SK-N-SH (cell line): Measurements from ENCODE around the gene GAS6. TPM values are rescaled to one million over a fixed set of nuclear protein-coding genes. Genes with fewer than 3 reads are reported as not detected.

Experiments
- CTCF ChIA-PET: fragments of 300-600, 350-600 bp; formaldehyde crosslinking; extraction: SDS; loops from one replicate; lab custom pipeline; 2021; lab: Yijun Ruan, JAX
- POLR2A ChIA-PET: fragments of 350-600 bp; sonication (Branson Sonifier 250); formaldehyde crosslinking; extraction: SDS; loops from one replicate; lab custom pipeline; 2020; ENCODE audit warnings: antibody characterized with exemption, inconsistent platforms; lab: Yijun Ruan, JAX
- DNase-seq: peaks from one replicate; pipeline ENCODE4 v3.0.0; 2012
- H2AFZ ChIP-seq: fragments of 200-600 bp; sonication (generic); 2 replicates; pipeline ENCODE4 v1.8.1; 2016; ENCODE audit warnings: antibody characterized with exemption, mild to moderate bottlenecking, low read depth
- H3F3A ChIP-seq: fragments of 200-600 bp; sonication (generic); replicated peaks from 2 replicates; pipeline ENCODE3; 2016; ENCODE audit warnings: antibody characterized with exemption, mild to moderate bottlenecking; ENCODE audit not compliant: insufficient read depth
- H3K27ac ChIP-seq, 2 experiments: fragments of 200-500 bp in 1 of 2; fragments of 200-600 bp in 1 of 2; sonication (Bioruptor generic) in 1 of 2; sonication (generic), shearing (Covaris generic) in 1 of 2; 2 replicates each; pipeline versions ENCODE4 v1.5.1 to v1.6.1; 2014 to 2016; ENCODE audit warnings: low read depth in 2 of 2, inconsistent platforms in 1 of 2, low read length in 1 of 2, mild to moderate bottlenecking in 1 of 2, mixed read lengths in 1 of 2
- H3K27me3 ChIP-seq: fragments of 200-600 bp; sonication (generic), shearing (Covaris generic); 2 replicates; pipeline ENCODE4 v1.6.1; 2016; ENCODE audit warnings: mixed run types; ENCODE audit not compliant: insufficient read depth
- H3K36me3 ChIP-seq, 2 experiments: fragments of 200-500 bp in 1 of 2; fragments of 200-600 bp in 1 of 2; sonication (Bioruptor generic) in 1 of 2; sonication (generic) in 1 of 2; replicated peaks in 1 of 2; 2 replicates each; pipeline versions ENCODE3 to v1.5.1; 2014 to 2016; ENCODE audit warnings: low read length in 1 of 2, mild to moderate bottlenecking in 1 of 2; ENCODE audit not compliant: insufficient read depth in 2 of 2, control insufficient read depth in 1 of 2
- H3K4me1 ChIP-seq, 2 experiments: fragments of 200-500 bp in 1 of 2; fragments of 200-600 bp in 1 of 2; sonication (Bioruptor generic) in 1 of 2; sonication (generic), shearing (Covaris generic) in 1 of 2; 2 replicates each; pipeline versions ENCODE4 v1.5.1 to v1.6.1; 2014 to 2016; ENCODE audit warnings: low read depth in 1 of 2, low read length in 1 of 2, mixed run types in 1 of 2; ENCODE audit not compliant: insufficient read depth in 2 of 2, control insufficient read depth in 1 of 2
- H3K4me2 ChIP-seq: fragments of 200-600 bp; sonication (generic), shearing (Covaris generic); 2 replicates; pipeline ENCODE4 v1.6.1; 2017; ENCODE audit warnings: mixed run types
- H3K4me3 ChIP-seq, 2 experiments: fragments of 200-500 bp in 1 of 2; fragments of 200-600 bp in 1 of 2; sonication (Bioruptor generic) in 1 of 2; sonication (generic), shearing (Covaris generic) in 1 of 2; 2 replicates each; pipeline versions ENCODE4 v1.5.1 to v1.8.1; 2014 to 2016; ENCODE audit warnings: low read depth in 2 of 2, inconsistent platforms in 1 of 2, low read length in 1 of 2, mild to moderate bottlenecking in 1 of 2, mixed read lengths in 1 of 2, moderate library complexity in 1 of 2
- H3K79me2 ChIP-seq: fragments of 200-600 bp; sonication (generic); 2 replicates; pipeline ENCODE4 v1.8.1; 2017; ENCODE audit warnings: mild to moderate bottlenecking; ENCODE audit not compliant: insufficient read depth
- H3K9ac ChIP-seq: fragments of 200-600 bp; sonication (generic); 2 replicates; pipeline ENCODE4 v1.6.1; 2017; ENCODE audit warnings: mixed run types
- H3K9me2 ChIP-seq: fragments of 200-600 bp; sonication (generic); 2 replicates; pipeline ENCODE4 v1.6.1; 2017; ENCODE audit warnings: mixed run types
- H3K9me3 ChIP-seq: fragments of 200-600 bp; sonication (generic); 2 replicates; pipeline ENCODE4 v1.6.1; 2017; ENCODE audit warnings: mixed run types, mild to moderate bottlenecking, moderate library complexity
- H4K20me1 ChIP-seq: fragments of 200-600 bp; sonication (generic); 2 replicates; pipeline ENCODE4 v1.6.1; 2017; ENCODE audit warnings: mild to moderate bottlenecking, mixed run types; ENCODE audit not compliant: insufficient read depth
- CHD2 ChIP-seq: fragments of 150-350 bp; IDR thresholded peaks from 2 replicates; pipeline ENCODE4 v1.6.1; 2018; ENCODE audit warnings: low read length; ENCODE audit not compliant: partially characterized antibody
- ELF1 ChIP-seq: IDR thresholded peaks from 2 replicates; pipeline ENCODE4 v1.4.0; 2012
- EZH2phosphoT487 ChIP-seq: fragments of 200-600 bp; sonication (generic); IDR thresholded peaks from 2 replicates; pipeline ENCODE4 v1.6.1; 2017; ENCODE audit warnings: low read depth, mixed run types, mild to moderate bottlenecking, antibody characterized with exemption, moderate library complexity, borderline replicate concordance
- FOXM1 ChIP-seq: IDR thresholded peaks from 2 replicates; pipeline ENCODE4 v1.4.0; 2012; ENCODE audit warnings: low read depth, mild to moderate bottlenecking
- GABPA ChIP-seq: IDR thresholded peaks from 2 replicates; pipeline ENCODE4 v1.4.0; 2012; ENCODE audit warnings: low read depth, mild to moderate bottlenecking
- IRF3 ChIP-seq: fragments of 150-350 bp; IDR thresholded peaks from 2 replicates; pipeline ENCODE4 v1.6.1; 2016; ENCODE audit warnings: mild to moderate bottlenecking, low read depth, low read length
- JUND ChIP-seq: IDR thresholded peaks from 2 replicates; pipeline ENCODE4 v1.4.0; 2012
- MEF2A ChIP-seq: IDR thresholded peaks from 2 replicates; pipeline ENCODE4 v1.4.0; 2012; ENCODE audit warnings: low read depth, borderline replicate concordance
- NFIC ChIP-seq: IDR thresholded peaks from 2 replicates; pipeline ENCODE4 v1.4.0; 2012; ENCODE audit warnings: borderline replicate concordance
- NRF1 ChIP-seq: IDR thresholded peaks from 2 replicates; pipeline ENCODE4 v1.6.1; 2012; ENCODE audit warnings: low read depth, mild to moderate bottlenecking, low read length
- POLR2AphosphoS5 ChIP-seq: IDR thresholded peaks from 2 replicates; pipeline ENCODE4 v1.6.1; 2012; ENCODE audit warnings: low read depth, low read length
- RCOR1 ChIP-seq: fragments of 150-350 bp; IDR thresholded peaks from 2 replicates; pipeline ENCODE4 v1.6.1; 2017; ENCODE audit warnings: antibody characterized with exemption, low read length
- SIN3A ChIP-seq: IDR thresholded peaks from 2 replicates; pipeline ENCODE4 v1.6.1; 2012; ENCODE audit warnings: low read depth, mild to moderate bottlenecking, low read length, moderate library complexity, borderline replicate concordance
- SMC3 ChIP-seq: IDR thresholded peaks from 2 replicates; pipeline ENCODE4 v1.6.1; 2012; ENCODE audit warnings: low read depth, low read length, improper control_type of control experiment
- TEAD4 ChIP-seq: IDR thresholded peaks from 2 replicates; pipeline ENCODE4 v1.4.0; 2012; ENCODE audit warnings: mild to moderate bottlenecking, borderline replicate concordance; ENCODE audit not compliant: insufficient read depth
- WGBS: methylation state at CpG from one replicate; pipeline ENCODE4 v1.1.6; 2017; ENCODE audit warnings: low lambda C conversion rate; 5-methylcytosine and 5-hydroxymethylcytosine counted together
- polyA plus RNA-seq, 3 experiments: library from polyadenylated mRNA; depleted of rRNA; stranded (reverse); fragments of >200 nt; gene quantifications; 2 replicates each; pipeline ENCODE4 v1.2.3, GENCODE V29; 2012
- TF ChIP-seq, protein P1 (sequence below): fragments of 200-600 bp; sonication (generic); IDR thresholded peaks from 2 replicates; pipeline ENCODE4 v1.6.1; 2017; ENCODE audit warnings: antibody characterized with exemption, mild to moderate bottlenecking, moderate library complexity
- TF ChIP-seq, protein P2 (sequence below): IDR thresholded peaks from 2 replicates; pipeline ENCODE4; 2012
- TF ChIP-seq, protein P3 (sequence below): fragments of 150-350 bp; IDR thresholded peaks from 2 replicates; pipeline ENCODE4 v1.6.1; 2017; ENCODE audit warnings: antibody characterized with exemption, low read length, low read depth, borderline replicate concordance
- TF ChIP-seq, protein P4 (sequence below): IDR thresholded peaks from 2 replicates; pipeline ENCODE4 v1.4.0; 2012; ENCODE audit warnings: low read depth, borderline replicate concordance
- TF ChIP-seq, protein P5 (sequence below): IDR thresholded peaks from 2 replicates; pipeline ENCODE4 v1.6.1; 2012; ENCODE audit warnings: mild to moderate bottlenecking, low read depth, low read length, moderate library complexity

The GAS6 gene
- polyA plus RNA-seq, 1 of the 3 experiments (the other 2 are of a cell fraction) = 380 TPM

- no peaks in the 10 kb centered on the region for H3K27me3 ChIP-seq
- H3K79me2 ChIP-seq = no peaks in the 10 kb centered on the region
- H3K9ac ChIP-seq = peak overlapping the region; percentile 32; the same call in 1 of the 2 replicates
- peaks cover 17 to 31% of the 10 kb centered on the region in 2 experiments for H3K4me1 ChIP-seq
- H2AFZ ChIP-seq = peak overlapping the region; percentile 36; the same call in 1 of the 2 replicates
- POLR2A ChIA-PET = no interaction called here
- DNase-seq = no peak
- peaks cover 12% of the 10 kb centered on the region for H3K9me3 ChIP-seq
- no peaks in the 10 kb centered on the region for H4K20me1 ChIP-seq
- H3K36me3 ChIP-seq = peaks cover 0 to 4% of the 10 kb centered on the region in 2 experiments
- no peaks in the 10 kb centered on the region for H3K9me2 ChIP-seq
- H3F3A ChIP-seq = peaks cover 32% of the 10 kb centered on the region
- peak overlapping the region; percentile 13 to 17; a peak in 3 of 4 replicates for H3K4me3 ChIP-seq
- CTCF ChIA-PET = no interaction called here
- H3K4me2 ChIP-seq = peak overlapping the region; percentile 69
- 34% methylated on average over 11 of the region's 17 CpGs for WGBS
- H3K27ac ChIP-seq = peak overlapping the region; percentile 57 to 72; a peak in 3 of 4 replicates
- TF ChIP-seq, protein P1, sequence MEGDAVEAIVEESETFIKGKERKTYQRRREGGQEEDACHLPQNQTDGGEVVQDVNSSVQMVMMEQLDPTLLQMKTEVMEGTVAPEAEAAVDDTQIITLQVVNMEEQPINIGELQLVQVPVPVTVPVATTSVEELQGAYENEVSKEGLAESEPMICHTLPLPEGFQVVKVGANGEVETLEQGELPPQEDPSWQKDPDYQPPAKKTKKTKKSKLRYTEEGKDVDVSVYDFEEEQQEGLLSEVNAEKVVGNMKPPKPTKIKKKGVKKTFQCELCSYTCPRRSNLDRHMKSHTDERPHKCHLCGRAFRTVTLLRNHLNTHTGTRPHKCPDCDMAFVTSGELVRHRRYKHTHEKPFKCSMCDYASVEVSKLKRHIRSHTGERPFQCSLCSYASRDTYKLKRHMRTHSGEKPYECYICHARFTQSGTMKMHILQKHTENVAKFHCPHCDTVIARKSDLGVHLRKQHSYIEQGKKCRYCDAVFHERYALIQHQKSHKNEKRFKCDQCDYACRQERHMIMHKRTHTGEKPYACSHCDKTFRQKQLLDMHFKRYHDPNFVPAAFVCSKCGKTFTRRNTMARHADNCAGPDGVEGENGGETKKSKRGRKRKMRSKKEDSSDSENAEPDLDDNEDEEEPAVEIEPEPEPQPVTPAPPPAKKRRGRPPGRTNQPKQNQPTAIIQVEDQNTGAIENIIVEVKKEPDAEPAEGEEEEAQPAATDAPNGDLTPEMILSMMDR = no peak
- TF ChIP-seq EZH2phosphoT487 (no peak), SIN3A (no peak; the same call in 1 of the 2 replicates), GABPA (no peak), SMC3 (0 out of 2 replicates have a peak, but pooled peaks have one; percentile 11), TEAD4 (peak; percentile 89), JUND (peak; percentile 90), RCOR1 (no peak), ELF1 (no peak), NFIC (peak; percentile 91), CHD2 (no peak), FOXM1 (peak; percentile 80), MEF2A (no peak; the same call in 1 of the 2 replicates), IRF3 (no peak), NRF1 (no peak), POLR2AphosphoS5 (peak; percentile 61; the same call in 1 of the 2 replicates)
- TF ChIP-seq, protein P2, sequence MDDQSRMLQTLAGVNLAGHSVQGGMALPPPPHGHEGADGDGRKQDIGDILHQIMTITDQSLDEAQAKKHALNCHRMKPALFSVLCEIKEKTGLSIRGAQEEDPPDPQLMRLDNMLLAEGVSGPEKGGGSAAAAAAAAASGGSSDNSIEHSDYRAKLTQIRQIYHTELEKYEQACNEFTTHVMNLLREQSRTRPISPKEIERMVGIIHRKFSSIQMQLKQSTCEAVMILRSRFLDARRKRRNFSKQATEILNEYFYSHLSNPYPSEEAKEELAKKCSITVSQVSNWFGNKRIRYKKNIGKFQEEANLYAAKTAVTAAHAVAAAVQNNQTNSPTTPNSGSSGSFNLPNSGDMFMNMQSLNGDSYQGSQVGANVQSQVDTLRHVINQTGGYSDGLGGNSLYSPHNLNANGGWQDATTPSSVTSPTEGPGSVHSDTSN = peak; percentile 96
- TF ChIP-seq, protein P3, sequence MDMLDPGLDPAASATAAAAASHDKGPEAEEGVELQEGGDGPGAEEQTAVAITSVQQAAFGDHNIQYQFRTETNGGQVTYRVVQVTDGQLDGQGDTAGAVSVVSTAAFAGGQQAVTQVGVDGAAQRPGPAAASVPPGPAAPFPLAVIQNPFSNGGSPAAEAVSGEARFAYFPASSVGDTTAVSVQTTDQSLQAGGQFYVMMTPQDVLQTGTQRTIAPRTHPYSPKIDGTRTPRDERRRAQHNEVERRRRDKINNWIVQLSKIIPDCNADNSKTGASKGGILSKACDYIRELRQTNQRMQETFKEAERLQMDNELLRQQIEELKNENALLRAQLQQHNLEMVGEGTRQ = no peak
- TF ChIP-seq, protein P4, sequence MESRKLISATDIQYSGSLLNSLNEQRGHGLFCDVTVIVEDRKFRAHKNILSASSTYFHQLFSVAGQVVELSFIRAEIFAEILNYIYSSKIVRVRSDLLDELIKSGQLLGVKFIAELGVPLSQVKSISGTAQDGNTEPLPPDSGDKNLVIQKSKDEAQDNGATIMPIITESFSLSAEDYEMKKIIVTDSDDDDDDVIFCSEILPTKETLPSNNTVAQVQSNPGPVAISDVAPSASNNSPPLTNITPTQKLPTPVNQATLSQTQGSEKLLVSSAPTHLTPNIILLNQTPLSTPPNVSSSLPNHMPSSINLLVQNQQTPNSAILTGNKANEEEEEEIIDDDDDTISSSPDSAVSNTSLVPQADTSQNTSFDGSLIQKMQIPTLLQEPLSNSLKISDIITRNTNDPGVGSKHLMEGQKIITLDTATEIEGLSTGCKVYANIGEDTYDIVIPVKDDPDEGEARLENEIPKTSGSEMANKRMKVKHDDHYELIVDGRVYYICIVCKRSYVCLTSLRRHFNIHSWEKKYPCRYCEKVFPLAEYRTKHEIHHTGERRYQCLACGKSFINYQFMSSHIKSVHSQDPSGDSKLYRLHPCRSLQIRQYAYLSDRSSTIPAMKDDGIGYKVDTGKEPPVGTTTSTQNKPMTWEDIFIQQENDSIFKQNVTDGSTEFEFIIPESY = 0 out of 2 replicates have a peak, but pooled peaks have one; percentile 34
- TF ChIP-seq, protein P5, sequence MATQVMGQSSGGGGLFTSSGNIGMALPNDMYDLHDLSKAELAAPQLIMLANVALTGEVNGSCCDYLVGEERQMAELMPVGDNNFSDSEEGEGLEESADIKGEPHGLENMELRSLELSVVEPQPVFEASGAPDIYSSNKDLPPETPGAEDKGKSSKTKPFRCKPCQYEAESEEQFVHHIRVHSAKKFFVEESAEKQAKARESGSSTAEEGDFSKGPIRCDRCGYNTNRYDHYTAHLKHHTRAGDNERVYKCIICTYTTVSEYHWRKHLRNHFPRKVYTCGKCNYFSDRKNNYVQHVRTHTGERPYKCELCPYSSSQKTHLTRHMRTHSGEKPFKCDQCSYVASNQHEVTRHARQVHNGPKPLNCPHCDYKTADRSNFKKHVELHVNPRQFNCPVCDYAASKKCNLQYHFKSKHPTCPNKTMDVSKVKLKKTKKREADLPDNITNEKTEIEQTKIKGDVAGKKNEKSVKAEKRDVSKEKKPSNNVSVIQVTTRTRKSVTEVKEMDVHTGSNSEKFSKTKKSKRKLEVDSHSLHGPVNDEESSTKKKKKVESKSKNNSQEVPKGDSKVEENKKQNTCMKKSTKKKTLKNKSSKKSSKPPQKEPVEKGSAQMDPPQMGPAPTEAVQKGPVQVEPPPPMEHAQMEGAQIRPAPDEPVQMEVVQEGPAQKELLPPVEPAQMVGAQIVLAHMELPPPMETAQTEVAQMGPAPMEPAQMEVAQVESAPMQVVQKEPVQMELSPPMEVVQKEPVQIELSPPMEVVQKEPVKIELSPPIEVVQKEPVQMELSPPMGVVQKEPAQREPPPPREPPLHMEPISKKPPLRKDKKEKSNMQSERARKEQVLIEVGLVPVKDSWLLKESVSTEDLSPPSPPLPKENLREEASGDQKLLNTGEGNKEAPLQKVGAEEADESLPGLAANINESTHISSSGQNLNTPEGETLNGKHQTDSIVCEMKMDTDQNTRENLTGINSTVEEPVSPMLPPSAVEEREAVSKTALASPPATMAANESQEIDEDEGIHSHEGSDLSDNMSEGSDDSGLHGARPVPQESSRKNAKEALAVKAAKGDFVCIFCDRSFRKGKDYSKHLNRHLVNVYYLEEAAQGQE = 0 out of 2 replicates have a peak, but pooled peaks have one; percentile 21
Measured at GRCh38 chr13:113907635-113908617, 44.0 kb upstream of the GAS6 start.
